Lung microvascular endothelial cell (primary cell): Measurements from ENCODE around the gene VEGFD. TPM values are rescaled to one million over a fixed set of nuclear protein-coding genes. Genes with fewer than 3 reads are reported as not detected.

Experiments
- DNase-seq, 2 donors: peaks; one replicate each; pipeline versions ENCODE4 v3.0.0 to v3.0.0-alpha.2; 2010; ENCODE audit warnings: low read depth in 2 of 2
- total RNA-seq: library from RNA; depleted of rRNA; stranded (reverse); fragments of >200 nt; gene quantifications from 2 replicates; pipeline ENCODE4 v1.2.1, GENCODE V29; 2014

The VEGFD gene, protein sequence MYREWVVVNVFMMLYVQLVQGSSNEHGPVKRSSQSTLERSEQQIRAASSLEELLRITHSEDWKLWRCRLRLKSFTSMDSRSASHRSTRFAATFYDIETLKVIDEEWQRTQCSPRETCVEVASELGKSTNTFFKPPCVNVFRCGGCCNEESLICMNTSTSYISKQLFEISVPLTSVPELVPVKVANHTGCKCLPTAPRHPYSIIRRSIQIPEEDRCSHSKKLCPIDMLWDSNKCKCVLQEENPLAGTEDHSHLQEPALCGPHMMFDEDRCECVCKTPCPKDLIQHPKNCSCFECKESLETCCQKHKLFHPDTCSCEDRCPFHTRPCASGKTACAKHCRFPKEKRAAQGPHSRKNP
- total RNA-seq, result 0.20 and 0.22 TPM in 2 replicates

DNA sequence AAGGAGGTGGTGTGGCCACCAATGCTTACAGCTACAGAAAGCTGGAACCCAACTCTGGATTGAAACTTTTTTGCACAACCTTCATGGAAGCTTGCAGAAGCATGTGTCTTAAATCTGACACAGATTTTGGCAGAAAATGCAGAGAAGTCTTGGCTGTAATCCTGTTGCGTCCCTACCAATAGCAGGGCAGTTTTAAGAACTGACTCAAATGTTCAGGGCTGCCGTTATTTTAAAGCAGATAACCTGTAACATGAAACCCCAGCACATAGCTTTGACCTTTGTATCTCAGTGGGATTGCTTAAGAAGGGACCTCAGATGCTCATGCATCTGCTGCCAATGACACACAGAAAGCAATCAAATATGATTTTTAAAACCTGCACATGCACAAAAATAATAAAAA is at the start of gene VEGFD:
Gene VEGFD (minus strand): TSS at position 110 of the 400 bp plus-strand sequence. CDS start 467 bp downstream, outside the sequence.
- no peak for DNase-seq

DNA sequence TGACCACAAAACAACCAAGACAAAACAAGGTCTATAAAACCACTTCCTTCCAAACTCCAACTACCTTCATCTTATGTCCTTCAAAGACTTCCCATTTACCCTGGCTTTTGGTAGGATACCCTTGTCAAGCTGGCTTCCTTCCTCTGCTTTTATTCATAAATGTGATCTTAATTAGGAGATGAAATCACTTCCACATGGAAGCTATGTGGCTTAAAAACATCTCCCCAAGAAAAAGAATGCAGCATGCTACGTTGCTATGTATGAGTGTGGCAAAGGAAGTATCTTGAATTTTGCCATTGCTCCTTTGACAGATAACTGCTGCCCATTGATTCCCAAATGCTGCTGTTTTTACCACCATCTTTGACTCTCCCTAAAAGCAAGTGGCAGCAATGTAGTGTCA is 46.4 kb upstream of the VEGFD start:
- peak in 1 of 2 donors; percentile 37 for DNase-seq

DNA sequence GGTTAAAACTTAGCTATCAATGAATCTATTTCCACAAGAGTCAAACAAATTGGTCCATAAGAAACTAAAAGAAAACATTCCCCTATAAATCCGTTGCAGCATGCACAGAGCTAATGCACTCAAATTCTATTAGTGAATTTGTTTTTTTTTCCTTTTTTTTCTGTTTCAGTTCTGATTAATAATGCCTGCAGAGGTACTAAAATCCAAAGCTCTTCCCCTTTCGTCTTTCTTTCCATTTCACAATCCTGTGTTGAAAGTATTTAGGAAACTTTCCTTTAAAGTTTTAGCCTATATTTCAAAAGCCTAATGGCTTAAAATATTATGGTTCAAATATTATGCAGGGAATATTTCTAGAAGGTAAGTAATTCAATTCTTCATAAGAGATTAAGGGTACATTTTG is 45.9 kb upstream of the VEGFD start:
- no peak for DNase-seq

DNA sequence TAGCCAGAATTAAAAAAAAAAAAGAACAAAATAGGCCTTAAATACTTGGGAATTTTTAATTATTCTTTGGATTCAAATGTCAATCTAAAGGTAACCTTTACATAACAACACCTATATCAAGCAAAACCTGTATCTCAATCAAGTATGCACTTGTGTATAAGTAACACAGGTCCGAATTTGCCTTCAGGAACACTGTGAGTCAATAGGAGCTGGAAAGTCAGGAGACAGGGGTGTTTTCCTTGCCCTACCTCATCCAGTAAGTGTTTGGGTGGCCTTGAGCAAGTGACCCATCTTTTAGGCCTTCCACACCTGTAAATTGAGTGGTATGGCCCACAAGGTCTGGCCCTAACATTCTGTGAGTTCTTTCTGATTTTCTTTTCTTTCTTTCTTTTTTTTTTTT is 40.8 kb upstream of the VEGFD start:
- no peak for DNase-seq

DNA sequence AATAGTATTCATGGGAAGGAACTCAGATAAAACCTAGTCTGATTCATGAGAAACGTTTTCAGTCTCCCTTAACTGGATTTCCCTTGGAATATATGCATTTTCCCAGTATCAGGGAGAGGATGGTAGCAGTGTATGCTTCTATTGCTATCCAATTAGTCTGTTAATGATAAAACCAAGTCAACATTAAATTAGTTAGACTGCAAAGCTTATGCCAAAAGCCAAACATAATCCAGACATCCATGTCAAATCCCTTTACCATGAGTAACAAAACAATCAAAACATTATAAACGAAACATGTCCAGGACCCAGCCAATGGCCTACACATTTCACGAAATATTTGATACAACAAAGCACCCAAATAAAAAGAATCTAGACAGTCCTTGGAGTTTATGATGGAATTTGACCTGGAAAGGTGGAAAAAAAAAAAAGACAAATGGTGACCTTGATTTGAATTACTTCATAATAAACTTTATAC is 34.5 kb upstream of the VEGFD start:
- DNase-seq, result no peak

DNA sequence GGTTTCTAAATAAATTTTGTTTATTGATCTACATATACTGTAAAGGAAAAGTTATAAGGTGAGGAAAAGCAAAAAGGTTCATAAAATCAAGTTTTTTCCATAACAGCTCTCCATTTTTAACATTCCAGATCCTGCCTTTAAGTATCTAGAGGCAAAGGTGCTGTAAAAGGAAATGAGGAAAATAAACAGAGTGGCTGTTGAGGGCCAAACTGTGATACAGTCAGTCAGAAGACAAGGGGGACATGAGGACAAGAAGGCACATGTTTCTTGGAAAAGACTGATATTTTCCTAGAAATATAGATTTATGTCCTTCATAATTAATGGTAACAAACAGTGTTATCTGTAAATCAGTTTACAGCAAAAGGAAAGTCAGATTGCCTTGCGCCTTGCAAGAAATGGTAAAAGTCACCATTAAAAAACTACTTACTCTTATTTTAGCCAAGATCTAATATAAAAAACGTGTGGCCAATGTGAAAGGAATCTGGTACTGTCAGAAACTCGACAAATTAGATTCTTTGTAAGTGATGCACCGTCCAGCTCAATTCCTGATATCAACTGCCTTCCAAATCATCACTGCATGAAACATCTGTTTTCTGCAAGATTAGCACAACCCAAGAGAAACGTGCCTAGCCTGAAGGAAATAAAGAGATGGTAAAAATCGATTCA is 34.0 kb upstream of the VEGFD start:
- DNase-seq, result no peak

DNA sequence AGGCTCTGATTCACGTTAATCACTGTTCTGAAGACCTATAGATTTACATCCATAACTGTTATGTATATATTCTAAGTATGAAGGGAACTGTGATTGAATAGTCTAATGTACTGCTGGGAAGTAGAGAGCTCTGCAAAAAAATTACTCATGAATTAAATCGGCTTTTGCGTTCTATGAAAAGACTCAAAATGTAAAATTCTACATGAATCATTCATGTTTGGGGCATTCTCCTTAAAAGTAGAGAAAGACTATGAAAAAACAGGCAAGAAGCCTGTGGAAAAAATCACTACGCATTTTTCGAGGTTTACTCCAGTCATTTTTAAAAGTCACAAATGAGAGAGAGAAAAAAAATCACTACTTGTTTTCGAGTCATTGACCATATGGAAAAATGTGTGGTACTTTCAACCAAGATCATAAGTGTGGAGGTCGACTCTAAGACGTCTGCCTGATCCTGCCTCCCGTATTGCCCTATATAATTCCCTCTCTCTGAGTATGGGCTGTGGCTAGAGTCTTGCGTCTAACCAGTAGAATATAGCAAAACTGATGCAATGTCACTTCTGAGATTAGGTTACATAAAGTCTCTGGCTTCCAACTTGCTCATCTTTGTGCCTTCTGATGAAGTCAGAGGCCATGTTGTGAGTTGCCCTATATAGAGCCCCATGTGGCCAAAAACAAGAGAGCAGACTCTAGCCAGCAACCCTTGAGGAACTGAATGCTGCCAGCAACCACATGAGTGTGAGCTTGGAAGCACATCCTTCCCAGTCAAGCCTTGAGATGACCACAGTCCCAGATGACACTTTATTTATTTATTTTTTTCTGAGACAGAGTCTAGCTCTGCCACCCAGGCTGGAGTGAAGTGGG is 32.1 kb upstream of the VEGFD start:
- DNase-seq, result no peak

DNA sequence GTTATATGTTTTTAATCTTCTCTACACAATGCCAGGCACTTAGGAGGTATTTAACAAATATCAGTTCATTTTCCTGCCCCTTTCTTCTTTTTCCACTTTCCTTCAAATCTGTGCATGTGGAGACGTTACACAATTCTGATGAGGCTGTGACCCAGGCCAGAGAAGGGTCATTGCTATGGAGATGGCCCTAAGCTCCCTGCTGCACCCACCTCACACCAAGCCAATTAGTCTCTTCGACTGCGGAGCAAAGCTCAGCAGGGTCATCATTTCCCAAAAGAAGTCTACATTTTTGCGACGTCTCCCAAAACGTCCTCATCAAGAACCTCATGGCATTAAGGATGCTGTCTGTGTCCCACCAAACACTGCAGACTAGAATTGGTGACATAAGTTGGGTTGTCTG is 28.9 kb upstream of the VEGFD start:
- no peak for DNase-seq

DNA sequence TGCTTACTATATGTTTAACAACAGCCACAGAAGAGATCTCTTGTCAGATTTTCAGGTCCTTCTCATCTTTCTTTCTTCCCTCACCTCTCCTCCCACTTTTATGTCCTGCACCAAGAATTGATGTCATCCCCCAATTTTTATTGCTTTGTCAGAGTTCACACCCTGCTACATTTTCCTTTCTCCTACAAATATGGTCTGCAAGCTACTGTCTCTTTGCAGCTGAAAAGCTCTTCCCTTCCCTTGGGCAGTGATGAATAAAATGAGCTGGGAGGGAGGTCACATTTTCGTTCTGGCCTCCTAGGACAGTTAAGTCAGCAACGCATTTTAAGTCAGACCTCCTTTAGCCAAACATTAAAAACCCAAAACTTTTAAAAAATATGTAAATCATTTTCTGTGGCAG is 26.7 kb upstream of the VEGFD start:
- DNase-seq, result no peak

DNA sequence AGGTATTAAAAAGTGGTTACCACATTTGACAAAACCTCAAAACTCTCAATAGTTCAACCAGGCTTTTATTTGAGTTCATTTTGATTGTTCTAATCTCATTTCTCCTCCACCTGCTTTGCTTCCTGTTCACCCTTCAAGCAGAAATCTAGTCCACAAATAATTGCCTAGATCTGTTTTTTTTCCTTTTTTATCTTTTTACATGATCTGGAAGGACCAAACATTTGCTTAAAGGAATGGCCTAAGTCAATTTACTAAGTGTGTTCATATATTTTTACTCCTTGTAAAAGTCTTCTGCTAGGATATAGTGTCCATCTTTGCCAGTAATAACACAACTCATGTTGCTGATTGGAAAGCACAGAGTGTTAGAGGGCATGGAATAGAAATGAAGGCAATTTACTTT is 26.2 kb upstream of the VEGFD start:
- DNase-seq, result no peak

DNA sequence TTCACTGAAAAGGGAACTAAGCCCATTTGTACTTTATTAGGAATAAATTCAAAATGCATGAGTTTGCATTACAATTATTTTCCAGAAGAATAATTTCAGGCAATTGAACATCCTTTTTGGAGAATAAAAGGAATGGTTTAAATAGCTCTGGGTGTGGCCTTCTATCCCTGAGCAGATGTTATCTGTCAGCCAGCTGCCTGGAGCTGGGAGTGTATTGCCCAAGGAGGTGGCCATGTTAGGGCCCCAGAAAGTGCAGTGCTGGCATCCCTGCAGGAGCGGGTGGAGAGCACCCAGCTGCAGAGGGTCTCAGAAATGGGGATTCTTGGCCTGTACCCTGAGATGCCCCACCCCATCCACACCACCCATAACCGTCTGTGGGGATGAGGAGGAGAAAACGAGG is 21.6 kb upstream of the VEGFD start:
- no peak for DNase-seq

DNA sequence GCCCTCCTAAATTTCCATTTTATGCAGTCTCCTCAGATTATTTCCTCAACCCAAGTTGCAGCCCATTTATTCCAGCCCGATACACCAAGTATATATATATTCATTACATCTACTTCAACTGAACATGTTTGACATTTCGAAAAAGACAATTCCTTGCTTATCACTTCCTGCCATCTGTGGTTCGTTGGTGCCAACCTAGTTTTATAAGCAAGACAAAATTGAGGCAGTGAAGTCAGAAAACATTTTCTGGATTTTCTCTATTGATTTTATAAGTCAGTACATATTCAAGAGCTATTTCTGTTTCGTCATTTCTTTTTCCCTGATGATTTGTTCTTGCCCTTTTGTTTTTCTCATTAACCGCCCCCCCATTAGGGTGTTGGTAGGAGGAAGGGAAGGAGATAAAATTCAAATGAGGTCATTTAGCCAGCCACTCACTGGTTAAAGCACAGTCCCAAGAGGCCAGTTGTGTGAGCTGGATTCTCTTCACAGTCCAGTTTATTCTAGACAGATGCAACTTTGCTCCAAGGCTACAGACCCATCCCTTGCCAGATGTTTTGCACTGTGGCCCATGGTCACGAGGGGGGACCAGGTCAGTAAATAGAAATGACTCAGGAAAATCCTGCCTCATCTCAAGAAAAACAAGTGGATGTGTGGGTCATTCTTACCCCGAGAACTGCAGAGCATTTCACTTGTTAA is 20.3 kb upstream of the VEGFD start:
- DNase-seq, result peak; percentile 26 to 27

DNA sequence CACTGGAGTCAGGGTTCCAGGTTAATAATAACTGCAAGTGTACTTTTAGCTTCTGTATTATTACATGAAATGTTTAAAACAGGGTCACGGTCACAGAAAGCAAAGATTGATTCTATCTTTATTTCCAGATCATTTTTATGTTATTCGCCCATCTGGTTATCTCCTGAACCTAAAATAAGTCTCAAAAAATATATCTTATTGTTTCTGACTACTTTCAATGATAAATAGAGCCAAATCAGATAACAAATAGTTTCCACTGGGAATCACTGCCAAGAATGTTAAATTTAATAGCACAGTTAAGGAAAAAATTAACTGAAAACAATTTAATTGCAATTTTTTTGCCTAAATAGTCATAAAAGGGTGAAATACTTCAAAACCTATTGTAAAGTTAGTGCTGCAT is 17.2 kb upstream of the VEGFD start:
- peak in 1 of 2 donors; percentile 57 for DNase-seq

DNA sequence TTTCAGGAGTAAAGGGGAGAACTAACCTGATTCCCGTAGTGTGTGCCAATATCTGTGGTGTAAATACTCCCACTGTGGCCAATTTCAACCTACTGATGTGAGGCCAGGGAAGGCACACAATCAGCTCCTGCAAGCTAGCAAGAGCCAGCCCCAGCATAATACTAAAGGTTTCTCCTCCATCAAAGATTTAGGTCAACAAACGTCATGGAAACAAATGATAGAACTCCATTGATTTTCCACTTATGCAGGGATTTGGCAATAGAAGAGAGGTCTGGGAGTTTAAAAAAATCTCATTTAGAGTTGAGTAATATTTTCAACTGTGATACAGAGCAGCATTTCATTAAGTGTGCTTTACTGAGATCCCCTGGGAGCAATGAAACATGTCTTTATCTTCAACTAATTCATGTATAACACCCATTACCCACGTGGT is 15.8 kb upstream of the VEGFD start:
- DNase-seq, result peak in 1 of 2 donors; percentile 26

DNA sequence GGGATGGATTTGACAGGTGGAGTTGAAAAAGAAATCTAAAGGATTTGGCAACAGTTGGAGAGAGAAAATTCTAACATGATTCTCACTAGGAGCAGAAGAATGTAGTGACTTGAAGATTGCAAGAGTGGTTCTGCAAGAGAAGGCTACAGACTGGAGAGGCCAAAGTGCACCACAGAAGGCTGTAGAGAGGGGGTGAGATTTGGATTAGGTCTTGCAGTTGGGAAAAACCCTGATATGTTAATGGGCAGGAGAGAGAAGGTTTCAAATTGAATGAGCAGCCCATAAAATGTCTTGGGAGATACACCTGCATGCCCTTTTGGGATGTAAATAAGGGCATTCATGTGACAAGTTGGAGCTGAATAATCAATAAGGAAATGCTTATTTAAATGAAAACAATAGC is 14.7 kb upstream of the VEGFD start:
- DNase-seq, result no peak

DNA sequence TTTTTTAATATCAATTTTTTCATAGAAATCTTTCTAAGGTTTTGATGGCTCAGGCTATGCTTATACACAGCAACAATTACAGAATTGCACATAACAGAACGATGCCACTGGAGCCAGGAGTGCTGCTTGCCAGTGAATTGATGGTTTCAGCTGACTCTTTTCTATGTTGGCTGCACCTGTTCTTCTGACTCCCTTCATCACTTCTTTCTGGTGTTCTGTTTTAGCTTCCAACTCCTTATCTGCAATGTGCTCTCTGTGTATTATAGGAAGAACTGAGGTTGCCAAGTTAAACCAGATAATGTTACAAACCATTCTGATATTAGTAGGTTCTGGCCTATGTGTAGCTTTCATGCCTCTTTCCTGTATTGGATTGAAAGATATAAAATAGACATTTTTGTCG is 11.6 kb upstream of the VEGFD start:
- peak in 1 of 2 donors; percentile 13 for DNase-seq

DNA sequence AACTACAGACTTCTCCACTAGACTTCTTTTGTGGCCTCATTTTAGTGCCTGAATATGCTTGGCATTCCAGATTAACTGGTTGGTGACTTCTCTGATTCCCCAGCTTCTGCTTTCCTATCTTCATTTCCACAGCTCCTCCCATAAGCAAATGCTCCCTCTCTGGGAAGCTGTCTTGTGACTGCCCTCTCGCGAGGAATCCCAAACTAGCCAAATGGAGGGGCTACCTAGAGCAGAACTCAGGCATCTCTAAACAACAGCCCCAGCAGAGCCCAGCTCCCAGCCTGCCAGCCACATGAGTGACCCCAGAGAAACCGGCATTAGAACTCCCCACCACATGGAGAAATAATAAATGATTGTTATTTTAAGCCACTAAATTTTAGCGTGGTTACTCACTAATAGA is 7.6 kb upstream of the VEGFD start:
- DNase-seq, result no peak

DNA sequence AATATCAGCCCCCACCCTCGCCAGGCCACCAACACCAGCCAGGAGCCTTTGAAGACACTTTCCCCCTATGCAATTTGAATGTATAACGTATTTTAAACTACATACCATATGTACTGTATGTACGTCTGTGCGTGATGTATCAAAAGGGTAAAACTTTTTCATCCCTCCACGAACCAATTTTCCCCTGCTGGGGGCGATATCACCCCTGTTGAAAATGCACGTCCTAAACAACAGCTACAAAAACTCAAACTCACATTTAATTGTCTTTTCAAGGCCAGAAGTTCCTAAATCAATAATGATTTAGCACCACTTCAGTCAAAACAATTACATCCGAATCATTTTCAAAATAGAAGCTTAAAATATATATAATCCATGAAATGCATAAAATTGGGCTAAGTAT is 1.4 kb downstream of the VEGFD start:
- DNase-seq, result peak in 1 of 2 donors; percentile 32

DNA sequence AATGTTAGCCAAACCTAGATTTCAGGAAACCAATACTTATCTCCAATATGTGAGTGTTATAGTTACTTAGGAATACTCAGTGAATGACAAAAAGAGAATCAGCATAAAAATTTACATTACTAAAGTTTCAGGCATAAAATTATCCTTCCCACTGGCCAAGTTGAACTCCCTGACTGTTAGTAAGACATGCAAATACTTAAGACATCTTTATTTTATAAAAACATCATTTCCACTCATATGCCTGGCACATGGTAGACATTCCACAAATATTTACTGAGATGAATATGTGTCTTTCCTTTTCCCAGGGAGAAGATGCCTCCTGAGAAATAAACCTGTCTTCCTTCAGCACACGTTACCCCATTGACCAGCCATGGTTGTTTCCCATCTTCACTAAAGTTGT is 7.3 kb downstream of the VEGFD start:
- DNase-seq, result no peak

DNA sequence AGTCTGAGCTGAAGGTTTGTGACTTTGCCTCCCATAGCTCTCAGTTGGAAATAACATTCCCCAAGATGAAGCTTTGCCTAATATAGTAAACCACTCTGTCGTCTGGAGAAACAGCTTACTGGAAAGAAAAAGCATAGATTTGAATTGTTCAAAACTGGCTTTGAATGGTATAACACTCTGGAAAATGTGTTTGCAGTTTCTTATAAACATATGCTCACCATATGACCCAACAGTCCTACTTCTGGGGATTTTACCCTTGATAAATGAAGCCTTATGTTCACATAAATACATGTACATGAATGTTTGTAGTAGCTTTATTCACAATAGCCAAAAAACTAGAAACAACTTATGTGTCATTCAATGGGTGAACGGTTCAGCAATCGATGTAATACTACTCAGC is 10.2 kb downstream of the VEGFD start:
- DNase-seq, result no peak
